HL-60 (cell line): ENCODE results near the gene CDK19.

Experiments
- CTCF ChIP-seq: IDR thresholded peaks from one replicate; pipeline ENCODE4 v1.5.1; 2011; ENCODE audit warnings: low read length, control low read depth, inconsistent platforms; ENCODE audit not compliant: insufficient read depth
- POLR2AphosphoS5 ChIP-seq: IDR thresholded peaks from 2 replicates; pipeline ENCODE4 v1.6.1; 2012; ENCODE audit warnings: low read depth
- SPI1 ChIP-seq: IDR thresholded peaks from 2 replicates; pipeline ENCODE4 v1.6.1; 2012; ENCODE audit warnings: low read depth, mild to moderate bottlenecking, borderline replicate concordance
- TF ChIP-seq, protein P1 (sequence below): IDR thresholded peaks from 2 replicates; pipeline ENCODE4 v1.6.1; 2012; ENCODE audit warnings: low read depth; ENCODE audit not compliant: insufficient replicate concordance

- TF ChIP-seq CTCF (no peak), POLR2AphosphoS5 (no peak), SPI1 (no peak)
- TF ChIP-seq, protein P1, sequence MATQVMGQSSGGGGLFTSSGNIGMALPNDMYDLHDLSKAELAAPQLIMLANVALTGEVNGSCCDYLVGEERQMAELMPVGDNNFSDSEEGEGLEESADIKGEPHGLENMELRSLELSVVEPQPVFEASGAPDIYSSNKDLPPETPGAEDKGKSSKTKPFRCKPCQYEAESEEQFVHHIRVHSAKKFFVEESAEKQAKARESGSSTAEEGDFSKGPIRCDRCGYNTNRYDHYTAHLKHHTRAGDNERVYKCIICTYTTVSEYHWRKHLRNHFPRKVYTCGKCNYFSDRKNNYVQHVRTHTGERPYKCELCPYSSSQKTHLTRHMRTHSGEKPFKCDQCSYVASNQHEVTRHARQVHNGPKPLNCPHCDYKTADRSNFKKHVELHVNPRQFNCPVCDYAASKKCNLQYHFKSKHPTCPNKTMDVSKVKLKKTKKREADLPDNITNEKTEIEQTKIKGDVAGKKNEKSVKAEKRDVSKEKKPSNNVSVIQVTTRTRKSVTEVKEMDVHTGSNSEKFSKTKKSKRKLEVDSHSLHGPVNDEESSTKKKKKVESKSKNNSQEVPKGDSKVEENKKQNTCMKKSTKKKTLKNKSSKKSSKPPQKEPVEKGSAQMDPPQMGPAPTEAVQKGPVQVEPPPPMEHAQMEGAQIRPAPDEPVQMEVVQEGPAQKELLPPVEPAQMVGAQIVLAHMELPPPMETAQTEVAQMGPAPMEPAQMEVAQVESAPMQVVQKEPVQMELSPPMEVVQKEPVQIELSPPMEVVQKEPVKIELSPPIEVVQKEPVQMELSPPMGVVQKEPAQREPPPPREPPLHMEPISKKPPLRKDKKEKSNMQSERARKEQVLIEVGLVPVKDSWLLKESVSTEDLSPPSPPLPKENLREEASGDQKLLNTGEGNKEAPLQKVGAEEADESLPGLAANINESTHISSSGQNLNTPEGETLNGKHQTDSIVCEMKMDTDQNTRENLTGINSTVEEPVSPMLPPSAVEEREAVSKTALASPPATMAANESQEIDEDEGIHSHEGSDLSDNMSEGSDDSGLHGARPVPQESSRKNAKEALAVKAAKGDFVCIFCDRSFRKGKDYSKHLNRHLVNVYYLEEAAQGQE: no peak
Observed at GRCh38 chr6:110618591-110619267, 196.5 kb downstream of the CDK19 start.
